Measurements from ENCODE around the gene FCHSD2.

Gene FCHSD2

DNA sequence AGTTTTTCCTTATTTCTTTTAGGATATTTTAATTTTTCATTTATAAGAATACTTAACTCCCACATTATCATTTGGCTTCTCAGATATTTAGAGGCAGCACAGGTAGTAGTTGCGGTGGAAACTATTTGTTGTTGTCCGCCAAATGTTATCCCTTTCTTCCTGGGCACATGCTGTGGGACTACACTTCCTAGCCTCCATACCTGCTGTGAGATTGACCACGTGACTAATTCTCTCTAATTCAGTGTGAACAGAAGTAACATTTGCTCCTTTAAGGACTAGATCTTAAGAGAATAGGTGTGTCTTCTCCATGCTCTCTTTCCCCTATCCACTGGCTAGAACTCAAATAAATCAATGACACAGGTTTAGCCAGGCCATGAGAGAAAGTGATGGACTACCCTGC lies 191.4 kb downstream of the FCHSD2 start:
- TF ChIP-seq, protein P1, sequence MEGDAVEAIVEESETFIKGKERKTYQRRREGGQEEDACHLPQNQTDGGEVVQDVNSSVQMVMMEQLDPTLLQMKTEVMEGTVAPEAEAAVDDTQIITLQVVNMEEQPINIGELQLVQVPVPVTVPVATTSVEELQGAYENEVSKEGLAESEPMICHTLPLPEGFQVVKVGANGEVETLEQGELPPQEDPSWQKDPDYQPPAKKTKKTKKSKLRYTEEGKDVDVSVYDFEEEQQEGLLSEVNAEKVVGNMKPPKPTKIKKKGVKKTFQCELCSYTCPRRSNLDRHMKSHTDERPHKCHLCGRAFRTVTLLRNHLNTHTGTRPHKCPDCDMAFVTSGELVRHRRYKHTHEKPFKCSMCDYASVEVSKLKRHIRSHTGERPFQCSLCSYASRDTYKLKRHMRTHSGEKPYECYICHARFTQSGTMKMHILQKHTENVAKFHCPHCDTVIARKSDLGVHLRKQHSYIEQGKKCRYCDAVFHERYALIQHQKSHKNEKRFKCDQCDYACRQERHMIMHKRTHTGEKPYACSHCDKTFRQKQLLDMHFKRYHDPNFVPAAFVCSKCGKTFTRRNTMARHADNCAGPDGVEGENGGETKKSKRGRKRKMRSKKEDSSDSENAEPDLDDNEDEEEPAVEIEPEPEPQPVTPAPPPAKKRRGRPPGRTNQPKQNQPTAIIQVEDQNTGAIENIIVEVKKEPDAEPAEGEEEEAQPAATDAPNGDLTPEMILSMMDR (IDR thresholded peaks at IDR 0.05; ENCODE audit: low read depth, low read length): no peak
- no peak for TF ChIP-seq MYC (IDR thresholded peaks at IDR 0.05; ENCODE audit: low read depth, low read length)
- TF ChIP-seq, protein P2, sequence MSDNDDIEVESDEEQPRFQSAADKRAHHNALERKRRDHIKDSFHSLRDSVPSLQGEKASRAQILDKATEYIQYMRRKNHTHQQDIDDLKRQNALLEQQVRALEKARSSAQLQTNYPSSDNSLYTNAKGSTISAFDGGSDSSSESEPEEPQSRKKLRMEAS (IDR thresholded peaks at IDR 0.05; ENCODE audit: low read depth, low read length): no peak
- no peak for TF ChIP-seq POLR2A (IDR thresholded peaks at IDR 0.05; ENCODE audit: extremely low read depth, insufficient read length)
- no peak overlapping the region for H3K4me3 ChIP-seq (ENCODE audit: low read depth, low read length)
- no peak for DNase-seq (ENCODE audit: low read depth)

DNA sequence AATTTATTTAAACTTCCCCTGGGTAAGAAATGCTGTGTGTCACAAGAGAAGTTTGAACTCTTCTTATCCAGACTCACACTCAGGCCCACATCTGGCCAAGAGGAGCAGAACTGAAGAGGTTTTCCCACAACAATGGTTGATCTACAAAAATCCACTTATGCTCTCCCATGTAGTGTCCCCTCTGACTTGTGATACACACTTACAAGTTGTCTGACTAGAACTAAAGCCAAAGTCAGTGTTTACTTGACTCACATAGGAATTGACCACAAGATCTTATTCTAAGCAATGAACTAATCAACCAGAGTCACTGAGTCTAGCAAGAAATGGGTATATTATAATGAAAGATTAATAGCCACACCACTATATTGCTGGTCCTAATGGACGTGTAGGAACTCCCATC lies 194.9 kb downstream of the FCHSD2 start:
- no peak for DNase-seq (ENCODE audit: low read depth)
- H3K4me3 ChIP-seq (ENCODE audit: low read depth, low read length): no peak overlapping the region
- TF ChIP-seq, protein P2 (IDR thresholded peaks at IDR 0.05; ENCODE audit: low read depth, low read length): no peak
- no peak for TF ChIP-seq POLR2A (IDR thresholded peaks at IDR 0.05; ENCODE audit: extremely low read depth, insufficient read length)
- no peak for TF ChIP-seq MYC (IDR thresholded peaks at IDR 0.05; ENCODE audit: low read depth, low read length)
- TF ChIP-seq, protein P1 (IDR thresholded peaks at IDR 0.05; ENCODE audit: low read depth, low read length): no peak

DNA sequence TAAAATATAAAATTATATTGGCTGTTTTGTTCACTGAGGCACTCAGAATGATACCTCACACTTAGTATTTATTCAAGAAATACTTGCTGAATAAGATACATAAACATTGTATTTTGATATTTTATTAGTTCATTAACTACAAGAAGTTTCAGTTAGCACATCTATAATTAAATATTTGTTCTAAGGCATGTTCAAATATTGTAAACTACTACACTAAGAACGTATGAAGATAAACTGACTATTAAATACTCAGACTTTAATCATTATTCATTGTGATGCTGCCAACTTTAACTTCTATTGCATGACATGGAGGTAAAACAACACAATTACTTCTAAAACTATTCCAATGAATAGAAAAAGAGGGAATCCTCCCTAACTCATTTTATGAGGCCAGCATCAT lies 198.5 kb downstream of the FCHSD2 start:
- DNase-seq (ENCODE audit: low read depth): no peak
- no peak overlapping the region for H3K4me3 ChIP-seq (ENCODE audit: low read depth, low read length)
- no peak for TF ChIP-seq MYC (IDR thresholded peaks at IDR 0.05; ENCODE audit: low read depth, low read length)
- TF ChIP-seq POLR2A (IDR thresholded peaks at IDR 0.05; ENCODE audit: extremely low read depth, insufficient read length): no peak
- TF ChIP-seq, protein P1 (IDR thresholded peaks at IDR 0.05; ENCODE audit: low read depth, low read length): no peak
- TF ChIP-seq, protein P2 (IDR thresholded peaks at IDR 0.05; ENCODE audit: low read depth, low read length): no peak

DNA sequence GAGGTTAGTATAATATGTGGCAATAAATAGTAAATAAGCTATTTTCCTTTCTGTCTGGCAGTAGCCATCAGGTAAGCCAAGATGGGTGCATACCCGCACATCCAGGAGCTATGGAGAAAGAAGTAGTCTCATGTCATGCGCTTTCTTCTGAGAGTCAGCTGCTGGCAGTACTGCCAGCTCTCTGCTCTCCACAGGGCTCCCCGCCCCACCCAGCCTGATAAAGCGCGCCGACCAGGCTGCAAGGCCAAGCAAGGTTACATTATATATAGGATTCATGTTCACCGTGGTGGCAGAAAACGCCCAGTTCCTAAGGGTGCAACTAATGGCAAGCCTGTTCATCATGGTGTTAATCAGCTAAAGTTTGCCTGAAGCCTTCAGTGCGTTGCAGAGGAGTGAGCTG lies 201.7 kb downstream of the FCHSD2 start:
- TF ChIP-seq, protein P2 (IDR thresholded peaks at IDR 0.05; ENCODE audit: low read depth, low read length): no peak
- no peak for TF ChIP-seq POLR2A (IDR thresholded peaks at IDR 0.05; ENCODE audit: extremely low read depth, insufficient read length)
- TF ChIP-seq, protein P1 (IDR thresholded peaks at IDR 0.05; ENCODE audit: low read depth, low read length): no peak
- TF ChIP-seq MYC (IDR thresholded peaks at IDR 0.05; ENCODE audit: low read depth, low read length): no peak

DNA sequence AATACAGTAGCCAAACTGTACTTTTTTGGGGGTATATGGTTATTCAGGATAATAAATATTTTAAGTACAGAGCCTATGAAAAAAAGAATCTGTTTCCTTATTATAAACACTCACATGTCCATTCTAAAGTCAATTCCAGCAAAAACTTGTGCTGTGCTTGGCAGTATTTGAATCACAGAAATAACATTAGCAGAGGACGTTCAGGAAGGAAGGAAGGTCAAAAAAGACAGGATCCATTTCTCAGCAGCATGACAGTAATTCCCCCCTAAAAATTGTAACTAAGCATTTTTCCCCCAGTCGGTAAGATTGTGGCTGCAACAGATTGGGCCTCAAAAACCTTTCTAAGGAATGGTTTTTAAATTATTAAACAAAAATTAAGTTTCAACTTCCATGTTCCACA lies 203.1 kb downstream of the FCHSD2 start:
- TF ChIP-seq MYC (IDR thresholded peaks at IDR 0.05; ENCODE audit: low read depth, low read length) (no peak), POLR2A (IDR thresholded peaks at IDR 0.05; ENCODE audit: extremely low read depth, insufficient read length) (no peak)
- TF ChIP-seq, protein P1 (IDR thresholded peaks at IDR 0.05; ENCODE audit: low read depth, low read length): no peak
- TF ChIP-seq, protein P2 (IDR thresholded peaks at IDR 0.05; ENCODE audit: low read depth, low read length): no peak
- DNase-seq (ENCODE audit: low read depth): no peak

More for the DNA sequence above, 201.7 kb downstream of the FCHSD2 start:
- no peak overlapping the region for H3K4me3 ChIP-seq (ENCODE audit: low read depth, low read length)
- no peak for DNase-seq (ENCODE audit: low read depth)

More for the DNA sequence above, 203.1 kb downstream of the FCHSD2 start:
- no peak overlapping the region for H3K4me3 ChIP-seq (ENCODE audit: low read depth, low read length)

All from NB4 (cell line).